Type B pancreatic cell (in vitro differentiated cells): ENCODE results near the gene DGCR2. TPM values are rescaled to one million over a fixed set of nuclear protein-coding genes. Genes with fewer than 3 reads are reported as not detected.
"Not testable (repeated sequence)": the region's sequence is repeated elsewhere in the genome, so short reads cannot be mapped to it uniquely, and the experiment has no call there.

Experiments
- DNase-seq: peaks from one replicate; pipeline ENCODE4 v3.0.0; 2021; ENCODE audit warnings: mixed read lengths; ENCODE audit not compliant: unreplicated experiment; ENCODE audit errors: extremely low spot score
- H3K27ac Mint-ChIP-seq: 2 replicates; pipeline ENCODE4 v1.8.0; 2021; ENCODE audit warnings: mild to moderate bottlenecking, mixed read lengths
- H3K27me3 Mint-ChIP-seq: 2 replicates; pipeline ENCODE4 v1.8.0; 2021; ENCODE audit warnings: mixed read lengths
- H3K36me3 Mint-ChIP-seq: 2 replicates; pipeline ENCODE4 v1.8.0; 2021; ENCODE audit warnings: mixed read lengths
- H3K4me1 Mint-ChIP-seq: one replicate; pipeline ENCODE4 v1.8.0; 2021; ENCODE audit warnings: mixed read lengths; ENCODE audit not compliant: unreplicated experiment
- H3K4me3 Mint-ChIP-seq: 2 replicates; pipeline ENCODE4 v1.8.0; 2021; ENCODE audit warnings: mild to moderate bottlenecking, mixed read lengths
- H3K9me3 Mint-ChIP-seq: 2 replicates; pipeline ENCODE4 v1.8.0; 2021; ENCODE audit warnings: mixed read lengths
- CTCF ChIP-seq: fragments of 200-600 bp; sonication (generic); conservative IDR thresholded peaks from 2 replicates; pipeline ENCODE4 v1.5.0; 2021; ENCODE audit warnings: antibody characterized with exemption, mild to moderate bottlenecking
- total RNA-seq: library from RNA; stranded (reverse); gene quantifications from 2 replicates; pipeline ENCODE4 v1.2.1, GENCODE V29; 2021; ENCODE audit warnings: low replicate concordance

The DGCR2 gene
- total RNA-seq, 1 donor from 2014 or later = 83.1 TPM

- Mint-ChIP-seq H3K27ac (no peak overlapping the region), H3K4me3 (no peak overlapping the region), H3K9me3 (no peaks in the 10 kb centered on the region), H3K4me1 (no peaks in the 10 kb centered on the region), H3K27me3 (peaks cover 20% of the 10 kb centered on the region), H3K36me3 (no peaks in the 10 kb centered on the region)
- TF ChIP-seq CTCF = no peak
- DNase-seq = peak; percentile 68
These were observed 86.6 kb downstream of the DGCR2 start for GRCh38 chr22:19035474-19036228.

GRCh38 chr22:19035126-19035473 is 87.1 kb downstream of the DGCR2 start:
- not testable (repeated sequence) for H3K9me3 Mint-ChIP-seq, H3K36me3 Mint-ChIP-seq, H3K27ac Mint-ChIP-seq, H3K4me1 Mint-ChIP-seq, DNase-seq, H3K4me3 Mint-ChIP-seq
- H3K27me3 Mint-ChIP-seq = peaks cover 25% of the 10 kb centered on the region

GRCh38 chr22:19034724-19035120 is 87.5 kb downstream of the DGCR2 start:
- not testable (repeated sequence) for H3K4me1 Mint-ChIP-seq, H3K9me3 Mint-ChIP-seq, H3K4me3 Mint-ChIP-seq, H3K27ac Mint-ChIP-seq, H3K36me3 Mint-ChIP-seq
- H3K27me3 Mint-ChIP-seq = peaks cover 26% of the 10 kb centered on the region
- DNase-seq = peak; percentile 52

- not testable (repeated sequence) for H3K4me3 Mint-ChIP-seq, H3K4me1 Mint-ChIP-seq, DNase-seq, H3K36me3 Mint-ChIP-seq, H3K9me3 Mint-ChIP-seq, H3K27ac Mint-ChIP-seq
- H3K27me3 Mint-ChIP-seq = peaks cover 26% of the 10 kb centered on the region
These were observed 88.0 kb downstream of the DGCR2 start for GRCh38 chr22:19034031-19034723.

GRCh38 chr22:19033568-19033905 is 88.7 kb downstream of the DGCR2 start:
- peak; percentile 40 for DNase-seq
- H3K27me3 Mint-ChIP-seq = peaks cover 32% of the 10 kb centered on the region
- not testable (repeated sequence) for H3K27ac Mint-ChIP-seq, H3K36me3 Mint-ChIP-seq, H3K4me1 Mint-ChIP-seq, H3K4me3 Mint-ChIP-seq, H3K9me3 Mint-ChIP-seq

- not testable (repeated sequence) for DNase-seq, H3K36me3 Mint-ChIP-seq, H3K9me3 Mint-ChIP-seq, H3K4me3 Mint-ChIP-seq, H3K4me1 Mint-ChIP-seq, H3K27ac Mint-ChIP-seq
- H3K27me3 Mint-ChIP-seq = peaks cover 37% of the 10 kb centered on the region
These were observed 89.2 kb downstream of the DGCR2 start for GRCh38 chr22:19032898-19033567.

- not testable (repeated sequence) for H3K4me1 Mint-ChIP-seq, H3K27ac Mint-ChIP-seq, H3K9me3 Mint-ChIP-seq, H3K4me3 Mint-ChIP-seq, H3K36me3 Mint-ChIP-seq, DNase-seq
- peaks cover 43% of the 10 kb centered on the region for H3K27me3 Mint-ChIP-seq
These were observed 89.9 kb downstream of the DGCR2 start for GRCh38 chr22:19032156-19032785.

- H3K36me3 Mint-ChIP-seq, H3K4me3 Mint-ChIP-seq, H3K9me3 Mint-ChIP-seq, H3K4me1 Mint-ChIP-seq, H3K27ac Mint-ChIP-seq, DNase-seq: not testable (repeated sequence)
- peaks cover 48% of the 10 kb centered on the region for H3K27me3 Mint-ChIP-seq
These were observed 91.3 kb downstream of the DGCR2 start for GRCh38 chr22:19030889-19031252.

- not testable (repeated sequence) for DNase-seq, H3K4me1 Mint-ChIP-seq, H3K36me3 Mint-ChIP-seq, H3K4me3 Mint-ChIP-seq, H3K27ac Mint-ChIP-seq, H3K9me3 Mint-ChIP-seq
- peaks cover 48% of the 10 kb centered on the region for H3K27me3 Mint-ChIP-seq
These were observed 91.9 kb downstream of the DGCR2 start for GRCh38 chr22:19030226-19030888.

- H3K9me3 Mint-ChIP-seq, H3K27ac Mint-ChIP-seq, H3K36me3 Mint-ChIP-seq, H3K4me1 Mint-ChIP-seq, DNase-seq: not testable (repeated sequence)
- Mint-ChIP-seq H3K27me3 (peaks cover 48% of the 10 kb centered on the region), H3K4me3 (peak overlapping the region; percentile 59)
These were observed 92.8 kb downstream of the DGCR2 start for GRCh38 chr22:19029113-19030103.

- H3K9me3 Mint-ChIP-seq, DNase-seq: not testable (repeated sequence)
These were observed 94.2 kb downstream of the DGCR2 start for GRCh38 chr22:19028060-19028455.

More at GRCh38 chr22:19028060-19028455, 94.2 kb downstream of the DGCR2 start:
- peaks cover 43% of the 10 kb centered on the region for H3K27me3 Mint-ChIP-seq
- H3K4me3 Mint-ChIP-seq, H3K27ac Mint-ChIP-seq, H3K4me1 Mint-ChIP-seq, H3K36me3 Mint-ChIP-seq: not testable (repeated sequence)
